Stimulated activated CD4-positive, alpha-beta T cell treated with anti-CD3 and anti-CD28 coated beads, Interleukin-1b, Interleukin-23, amount 100 ng/mL, for 1 hour (primary cell): ENCODE results near the gene SDR39U1.
A peak's percentile ranks its signal among the peaks of the same experiment; 100 is the strongest.

Source experiments
- DNase-seq, 2 donors: peaks; one replicate each; pipeline ENCODE4 v3.0.0-alpha.2; 2020; ENCODE audit warnings: low read depth in 2 of 2

Gene SDR39U1

GRCh38 chr14:24430143-24430681 lies 12.4 kb downstream of the SDR39U1 start:
- no peak for DNase-seq

DNA sequence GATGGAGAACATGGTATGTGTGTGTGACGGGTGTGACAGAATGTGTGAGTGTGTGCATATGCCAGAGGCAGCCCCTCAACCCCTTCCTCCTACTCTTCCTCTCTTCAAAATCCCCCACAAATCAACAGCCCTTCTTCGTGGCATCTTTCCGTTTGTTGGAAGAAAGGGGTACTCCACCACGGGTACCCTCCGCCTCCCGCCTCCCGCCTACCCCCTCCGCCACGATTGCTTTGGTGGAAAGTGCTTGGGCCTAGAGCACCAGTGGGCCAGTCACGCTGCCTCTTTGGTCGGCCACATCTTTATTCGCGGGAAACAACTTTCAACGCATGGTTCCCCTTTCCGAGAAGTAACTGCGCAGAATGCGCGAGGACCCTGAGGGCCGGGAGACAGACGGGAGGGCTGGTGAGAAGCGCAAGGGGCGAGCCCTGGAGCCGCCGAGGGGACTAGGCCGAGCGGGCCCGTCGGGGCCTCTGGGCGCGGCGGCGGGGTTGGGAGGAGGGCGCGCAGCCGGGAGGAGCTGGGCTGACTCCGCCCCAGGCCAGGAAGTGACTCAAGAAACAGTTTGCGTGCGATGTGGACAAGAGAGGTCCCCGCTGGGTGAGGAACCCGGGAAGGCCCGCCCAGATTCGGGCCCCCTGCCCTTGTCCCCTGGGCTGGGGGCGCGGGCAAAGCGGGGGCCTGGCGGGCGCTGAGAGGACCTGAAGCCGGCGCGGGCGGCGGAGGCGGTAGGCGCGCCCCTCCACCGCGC lies 13.0 kb downstream of the SDR39U1 start, which contains the start of the genes CBLN3 and KHNYN:
TSS of gene CBLN3 (minus strand) at position 274 of the 748 bp plus-strand sequence. CDS start 614 bp downstream, outside the sequence.
TSS of gene KHNYN (plus strand) at position 560 of the 748 bp plus-strand sequence. CDS start 777 bp downstream, outside the sequence.
- peak; percentile 69 to 70 for DNase-seq

- no peak for DNase-seq
Measured at GRCh38 chr14:24428628-24429394, 13.8 kb downstream of the SDR39U1 start.

GRCh38 chr14:24427537-24428508 lies 14.8 kb downstream of the SDR39U1 start:
- no peak for DNase-seq

GRCh38 chr14:24426912-24427536 lies 15.6 kb downstream of the SDR39U1 start:
- no peak for DNase-seq

DNA sequence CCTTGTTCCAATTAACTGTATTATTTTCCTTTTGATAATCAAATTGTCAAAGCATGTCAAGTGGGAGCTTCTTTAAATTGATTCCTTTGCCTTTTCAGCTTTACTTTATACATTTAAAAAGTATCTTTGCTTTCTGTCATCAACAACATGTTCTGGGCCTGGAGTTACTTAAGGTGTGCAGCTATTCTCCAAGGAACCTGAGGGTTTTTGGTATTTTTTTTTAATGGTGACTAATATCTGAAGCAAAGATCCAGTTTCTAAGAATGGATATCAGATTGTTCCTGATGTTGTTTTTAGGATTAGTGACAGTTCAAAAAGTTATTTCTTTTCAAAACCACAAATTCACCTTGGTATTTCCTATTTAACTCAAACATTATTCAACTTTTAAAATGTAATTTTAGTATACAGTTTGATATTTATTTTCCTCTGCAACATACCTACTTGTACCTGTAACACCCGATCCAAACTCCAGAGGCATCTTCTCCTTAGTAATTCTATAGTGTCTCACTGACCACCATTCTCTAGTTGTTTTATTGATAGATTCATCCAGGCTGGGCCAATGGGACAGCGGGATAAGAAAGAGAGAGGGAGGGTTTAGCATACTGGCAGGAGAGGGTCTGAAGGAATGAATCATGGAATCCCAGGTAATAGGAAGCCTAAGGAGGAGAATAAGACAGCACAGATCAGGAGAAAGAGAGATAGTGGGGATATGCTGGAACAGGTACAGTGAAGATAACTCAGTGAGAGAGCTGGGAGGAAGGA lies 16.2 kb downstream of the SDR39U1 start:
- no peak for DNase-seq

GRCh38 chr14:24425704-24426103 lies 16.9 kb downstream of the SDR39U1 start:
- no peak for DNase-seq

GRCh38 chr14:24422694-24423601 lies 19.6 kb downstream of the SDR39U1 start:
- DNase-seq, result no peak

- no peak for DNase-seq
Measured at GRCh38 chr14:24422261-24422660, 20.3 kb downstream of the SDR39U1 start.

DNA sequence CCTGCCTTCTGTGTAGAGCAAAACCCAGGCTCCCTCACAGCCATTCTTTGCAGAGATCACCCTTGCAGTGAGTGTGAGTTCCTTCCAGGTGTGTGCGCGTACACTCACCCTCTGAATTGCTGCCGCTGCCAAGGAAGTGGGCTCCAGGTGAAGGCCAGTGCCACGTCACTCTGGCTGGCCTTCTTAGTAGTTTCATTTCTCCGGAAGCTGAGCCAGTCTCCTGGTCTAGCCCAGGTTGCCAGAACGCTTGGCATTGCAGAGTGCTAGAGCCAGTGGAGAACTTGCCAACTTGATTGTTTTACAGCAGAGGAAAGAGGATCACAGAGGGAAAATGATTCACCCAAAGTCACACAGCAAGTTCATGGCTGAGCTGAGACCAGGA lies 24.1 kb downstream of the SDR39U1 start:
- no peak for DNase-seq

DNA sequence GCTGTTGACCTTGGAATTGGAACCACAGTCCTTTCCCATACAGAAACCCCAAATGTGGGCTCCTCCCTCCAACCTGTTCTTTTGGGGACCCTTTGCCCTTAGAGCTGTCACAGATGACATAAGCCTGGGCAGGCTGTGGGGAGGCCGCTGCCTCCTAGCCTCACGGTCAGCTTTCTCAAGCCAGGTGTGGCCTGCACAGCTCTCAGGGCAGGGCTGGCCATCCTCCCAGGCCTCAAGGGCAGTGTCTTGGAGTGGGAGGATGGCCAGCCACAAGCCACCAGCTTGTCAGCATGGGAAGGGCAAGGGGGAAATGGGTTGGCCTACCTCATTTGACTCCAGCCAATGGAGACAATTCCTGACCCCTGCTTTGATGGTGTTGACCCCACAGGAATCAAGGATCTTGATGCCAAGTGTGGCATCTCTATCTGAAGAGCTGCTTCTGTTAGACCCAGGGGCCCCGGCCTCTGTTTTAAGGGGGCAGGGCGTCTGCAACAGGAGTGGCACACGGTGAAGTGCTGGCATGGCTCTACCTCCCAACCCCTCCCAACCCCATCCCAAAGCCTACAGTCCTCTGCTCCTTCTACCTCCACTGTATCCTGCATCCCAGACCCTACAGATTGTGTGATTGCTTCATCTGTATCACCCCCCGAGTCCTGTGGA lies 24.6 kb downstream of the SDR39U1 start:
- no peak for DNase-seq

- DNase-seq, result no peak
Measured at GRCh38 chr14:24416932-24417619, 25.5 kb downstream of the SDR39U1 start.

GRCh38 chr14:24416254-24416931 lies 26.2 kb downstream of the SDR39U1 start:
- DNase-seq, result no peak

DNA sequence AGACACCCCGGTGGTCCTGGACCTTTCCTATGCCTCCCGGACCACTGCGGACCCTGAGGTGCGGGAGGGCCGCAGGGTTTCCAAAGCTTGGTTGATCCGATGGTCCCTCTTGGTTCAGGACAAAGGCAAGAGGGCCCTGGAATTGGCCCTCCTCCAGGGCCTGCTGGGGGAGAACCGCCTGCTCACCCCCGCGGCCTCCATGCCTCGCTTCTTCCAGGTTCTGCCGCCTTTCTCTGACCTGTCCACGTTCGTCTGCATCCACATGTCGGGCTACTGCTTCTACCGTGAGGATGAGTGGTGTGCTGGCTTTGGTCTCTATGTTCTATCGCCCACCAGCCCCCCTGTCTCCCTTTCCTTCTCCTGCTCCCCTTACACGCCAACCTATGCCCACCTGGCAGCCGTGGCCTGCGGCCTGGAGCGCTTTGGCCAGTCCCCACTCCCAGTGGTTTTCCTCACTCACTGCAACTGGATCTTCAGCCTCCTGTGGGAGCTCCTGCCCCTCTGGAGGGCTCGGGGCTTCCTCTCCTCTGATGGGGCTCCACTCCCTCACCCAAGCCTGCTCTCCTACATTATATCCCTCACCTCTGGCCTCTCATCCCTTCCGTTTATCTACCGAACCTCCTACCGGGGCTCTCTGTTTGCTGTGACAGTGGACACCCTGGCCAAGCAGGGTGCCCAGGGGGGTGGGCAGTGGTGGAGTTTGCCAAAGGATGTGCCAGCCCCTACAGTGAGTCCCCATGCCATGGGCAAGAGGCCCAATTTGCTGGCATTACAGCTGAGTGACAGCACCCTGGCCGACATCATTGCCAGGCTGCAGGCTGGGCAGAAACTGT lies 26.9 kb downstream of the SDR39U1 start:
- DNase-seq, result no peak

- no peak for DNase-seq
Measured at GRCh38 chr14:24414732-24415420, 27.7 kb downstream of the SDR39U1 start.

DNA sequence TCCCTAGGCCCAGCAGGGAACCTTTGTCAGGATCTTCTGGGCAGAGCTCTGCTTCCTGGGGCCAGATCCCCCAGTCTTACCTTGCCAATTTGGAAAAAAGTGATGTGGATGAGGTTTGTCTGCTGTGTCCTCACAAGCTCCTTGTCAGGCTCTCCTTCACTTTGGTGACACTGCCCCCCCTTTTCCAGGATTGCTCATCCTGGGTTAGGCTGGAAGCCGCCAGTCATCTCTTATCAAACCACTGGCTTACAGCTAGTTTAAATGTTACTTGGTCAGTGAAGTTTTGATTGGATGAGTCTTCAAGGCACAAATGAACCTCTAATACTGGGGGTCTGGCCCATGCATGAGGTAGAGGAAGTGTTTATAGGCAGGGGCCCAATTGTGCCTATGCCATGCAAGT lies 28.5 kb downstream of the SDR39U1 start:
- no peak for DNase-seq
